ENCODE results near the gene TMEM204.

- TF ChIP-seq POLR2A (IDR thresholded peaks at IDR 0.05): no peak
- no peak for TF ChIP-seq CTCF (IDR thresholded peaks at IDR 0.05)
- TF ChIP-seq EP300 (IDR thresholded peaks at IDR 0.05): no peak
Observed at GRCh38 chr16:1486551-1487390, 46.7 kb upstream of the TMEM204 start.

All from ovary (tissue), 3 donors.